Thoracic aorta (tissue), 2 donors: ENCODE measurements around the gene CAMK1. TPM values are rescaled to one million over a fixed set of nuclear protein-coding genes. Genes with fewer than 3 reads are reported as not detected.
A peak's percentile ranks its signal among the peaks of the same experiment; 100 is the strongest.

Experiments
- ATAC-seq: fragments of 150-250 bp; one replicate; pipeline ENCODE4 v1.8.0; 2017; ENCODE audit warnings: low read depth; ENCODE audit not compliant: insufficient number of reproducible peaks, low FRiP score
- DNase-seq: peaks from one replicate; pipeline ENCODE4 v3.0.0-alpha.2; 2020; ENCODE audit warnings: low spot score
- H3K27ac ChIP-seq, 2 donors: fragments of 200-600 bp; sonication (generic); 1 replicate in 1 of 2; 2 replicates in 1 of 2; pipeline ENCODE4 v1.5.1; 2016; ENCODE audit warnings: mild to moderate bottlenecking in 2 of 2, moderate library complexity in 2 of 2
- H3K27me3 ChIP-seq: fragments of 200-600 bp; sonication (generic); replicated peaks from 2 replicates; pipeline ENCODE4 v1.6.0; 2016; ENCODE audit warnings: mild to moderate bottlenecking; ENCODE audit not compliant: insufficient read depth
- H3K36me3 ChIP-seq: fragments of 200-600 bp; sonication (generic); one replicate; pipeline ENCODE4 v1.5.1; 2016
- H3K4me1 ChIP-seq, 2 donors: fragments of 200-600 bp; sonication (generic); 1 replicate in 1 of 2; 2 replicates in 1 of 2; pipeline versions ENCODE4 v1.5.1 to v1.6.0; 2016; ENCODE audit warnings: low read depth in 2 of 2, mild to moderate bottlenecking in 1 of 2; ENCODE audit not compliant: control insufficient read depth in 1 of 2
- H3K4me3 ChIP-seq: fragments of 200-600 bp; sonication (generic); 2 replicates; pipeline ENCODE4 v1.5.1; 2016; ENCODE audit warnings: mild to moderate bottlenecking
- H3K9me3 ChIP-seq: fragments of 200-600 bp; sonication (generic); 2 replicates; pipeline ENCODE4 v1.5.1; 2016
- CTCF ChIP-seq: fragments of 200-600 bp; sonication (generic); IDR thresholded peaks from one replicate; pipeline ENCODE4 v1.5.1; 2019; ENCODE audit warnings: antibody characterized with exemption
- total RNA-seq, 2 donors: library from RNA; depleted of rRNA; stranded (reverse); fragments of >200 nt; gene quantifications; one replicate each; pipeline versions ENCODE4 v1.1.0 to v1.2.3, GENCODE V29; 2016

CAMK1 gene
- total RNA-seq, 2 donors from 2014 or later, result 50.9 to 69.7 TPM

- Histone ChIP-seq H3K9me3 (no peaks in the 10 kb centered on the region), H3K4me3 (no peak overlapping the region), H3K4me1 (peaks cover 0 to 4% of the 10 kb centered on the region in 2 donors), H3K27me3 (no peaks in the 10 kb centered on the region), H3K36me3 (peaks cover 36% of the 10 kb centered on the region), H3K27ac (no peak overlapping the region)
- DNase-seq (no peak), ATAC-seq (no peak)
- TF ChIP-seq CTCF, result no peak
Measured at GRCh38 chr3:9757427-9757826, 12.3 kb downstream of the CAMK1 start.

GRCh38 chr3:9754678-9755077, 15.1 kb downstream of the CAMK1 start:
- peaks cover 27% of the 10 kb centered on the region for H3K36me3 ChIP-seq
- DNase-seq (no peak), ATAC-seq (no peak)
- peaks cover 0 to 22% of the 10 kb centered on the region in 2 donors for H3K4me1 ChIP-seq
- no peaks in the 10 kb centered on the region for H3K27me3 ChIP-seq
- no peak overlapping the region for H3K4me3 ChIP-seq
- H3K9me3 ChIP-seq, result no peaks in the 10 kb centered on the region
- no peak for TF ChIP-seq CTCF
- peak overlapping the region in 1 of 2 donors; percentile 14 for H3K27ac ChIP-seq

- peaks cover 0 to 28% of the 10 kb centered on the region in 2 donors for H3K4me1 ChIP-seq
- TF ChIP-seq CTCF, result no peak
- ATAC-seq (no peak), DNase-seq (no peak)
- H3K27me3 ChIP-seq, result no peaks in the 10 kb centered on the region
- H3K27ac ChIP-seq, result peak overlapping the region; percentile 76 to 86
- peaks cover 18% of the 10 kb centered on the region for H3K36me3 ChIP-seq
- H3K9me3 ChIP-seq, result no peaks in the 10 kb centered on the region
- H3K4me3 ChIP-seq, result peak overlapping the region; percentile 76
Measured at GRCh38 chr3:9750556-9751411, 19.0 kb downstream of the CAMK1 start.

- ATAC-seq, result peak; percentile 86
- H3K9me3 ChIP-seq, result no peaks in the 10 kb centered on the region
- H3K27me3 ChIP-seq, result no peaks in the 10 kb centered on the region
- H3K4me3 ChIP-seq, result peak within 1 kb of the TSS; percentile 76
- TF ChIP-seq CTCF, result peak; percentile 5
- H3K27ac ChIP-seq, result peak within 1 kb of the TSS; percentile 76 to 86
- peak; percentile 94 for DNase-seq
- H3K4me1 ChIP-seq, result peaks cover 0 to 28% of the 10 kb centered on the region in 2 donors
- peaks cover 27% of the 10 kb centered on the region for H3K36me3 ChIP-seq
Measured at GRCh38 chr3:9749645-9750555, 19.8 kb downstream of the CAMK1 start, which contains the start of gene OGG1. OGG1 (plus strand) TSS chr3:9749952; CDS start chr3:9750287, 335 bp downstream.

- peak overlapping the region; percentile 76 to 86 for H3K27ac ChIP-seq
- H3K27me3 ChIP-seq, result no peaks in the 10 kb centered on the region
- no peaks in the 10 kb centered on the region for H3K9me3 ChIP-seq
- DNase-seq (no peak), ATAC-seq (no peak)
- TF ChIP-seq CTCF, result no peak
- H3K4me3 ChIP-seq, result peak overlapping the region; percentile 76
- H3K36me3 ChIP-seq, result peaks cover 32% of the 10 kb centered on the region
- H3K4me1 ChIP-seq, result peaks cover 0 to 24% of the 10 kb centered on the region in 2 donors
Measured at GRCh38 chr3:9749296-9749644, 20.5 kb downstream of the CAMK1 start.
